Neural progenitor cell (in vitro differentiated cells): ENCODE measurements around the gene IFIT1B.

Source experiments
- CTCF ChIP-seq: fragments of 200-600 bp; sonication (generic); IDR thresholded peaks from 2 replicates; pipeline ENCODE4 v1.5.1; 2017; ENCODE audit warnings: antibody characterized with exemption, mild to moderate bottlenecking
- EZH2 ChIP-seq: fragments of 200-600 bp; sonication (generic); IDR thresholded peaks from 2 replicates; pipeline ENCODE4 v1.6.1; 2017; ENCODE audit warnings: antibody characterized with exemption, mild to moderate bottlenecking, moderate library complexity
- EZH2phosphoT487 ChIP-seq: fragments of 200-600 bp; sonication (generic); IDR thresholded peaks from 2 replicates; pipeline ENCODE4 v1.6.1; 2017; ENCODE audit warnings: antibody characterized with exemption

GRCh38 chr10:89431977-89432376 is 54.1 kb downstream of the IFIT1B start:
- TF ChIP-seq CTCF (no peak), EZH2phosphoT487 (no peak), EZH2 (no peak)
